ENCODE results near the gene ALG1. TPM values are rescaled to one million over a fixed set of nuclear protein-coding genes. Genes with fewer than 3 reads are reported as not detected.

ALG1 gene
- total RNA-seq, 1 experiment from 2014 or later, result 31.4 TPM

DNA sequence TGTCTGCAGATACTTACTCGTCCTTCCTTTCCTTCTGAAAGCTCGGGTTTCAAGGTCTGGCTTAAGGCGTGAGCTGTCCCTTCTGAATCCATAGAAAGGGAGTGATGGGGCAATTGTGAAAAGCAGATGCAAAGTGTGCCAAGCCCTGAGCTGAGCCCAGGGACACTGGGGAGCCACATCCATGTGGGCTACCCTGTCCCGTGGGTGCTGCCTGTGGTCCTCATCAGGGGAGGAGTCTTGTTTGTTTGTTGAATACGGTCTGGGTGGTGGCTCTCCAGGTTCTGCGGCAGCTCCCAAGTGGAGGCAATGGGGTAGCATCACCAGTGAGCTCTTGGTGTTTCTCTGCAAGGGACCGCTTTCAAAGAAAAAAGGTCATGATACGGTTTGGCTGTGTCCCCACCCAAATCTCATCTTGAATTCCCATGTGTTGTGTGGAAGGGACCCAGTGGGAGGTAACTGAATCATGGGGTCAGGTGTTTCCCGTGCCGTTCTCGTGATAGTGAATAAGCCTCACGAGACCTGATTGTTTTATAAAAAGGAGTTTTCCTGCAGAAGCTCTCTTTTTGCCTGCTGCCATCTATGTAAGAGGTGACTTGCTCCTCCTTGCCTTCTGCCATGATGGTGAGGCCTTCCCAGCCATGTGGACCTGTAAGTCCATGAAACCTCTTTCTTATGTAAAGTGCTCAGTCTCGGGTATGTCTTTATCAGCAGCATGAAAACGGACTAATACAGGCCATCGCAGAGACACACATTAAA, 1.0 kb upstream of the ALG1 start:
- peaks cover 3% of the 10 kb centered on the region; the same call in 1 of the 2 replicates for H3K27me3 Mint-ChIP-seq (ENCODE audit: low read depth)
- no peak for DNase-seq (ENCODE audit: low spot score)

More for the DNA sequence above, 1.0 kb upstream of the ALG1 start:
- H3K27ac Mint-ChIP-seq, result no peak overlapping the region
- POLR2A ChIA-PET, result no interaction called here
- no peaks in the 10 kb centered on the region for H3K9me3 Mint-ChIP-seq
- H3K36me3 Mint-ChIP-seq, result peaks cover 13% of the 10 kb centered on the region
- peaks cover 12% of the 10 kb centered on the region for H3K4me1 Mint-ChIP-seq
- ATAC-seq, result no peak
- H3K4me3 Mint-ChIP-seq, result no peak overlapping the region
- TF ChIP-seq, protein P1, sequence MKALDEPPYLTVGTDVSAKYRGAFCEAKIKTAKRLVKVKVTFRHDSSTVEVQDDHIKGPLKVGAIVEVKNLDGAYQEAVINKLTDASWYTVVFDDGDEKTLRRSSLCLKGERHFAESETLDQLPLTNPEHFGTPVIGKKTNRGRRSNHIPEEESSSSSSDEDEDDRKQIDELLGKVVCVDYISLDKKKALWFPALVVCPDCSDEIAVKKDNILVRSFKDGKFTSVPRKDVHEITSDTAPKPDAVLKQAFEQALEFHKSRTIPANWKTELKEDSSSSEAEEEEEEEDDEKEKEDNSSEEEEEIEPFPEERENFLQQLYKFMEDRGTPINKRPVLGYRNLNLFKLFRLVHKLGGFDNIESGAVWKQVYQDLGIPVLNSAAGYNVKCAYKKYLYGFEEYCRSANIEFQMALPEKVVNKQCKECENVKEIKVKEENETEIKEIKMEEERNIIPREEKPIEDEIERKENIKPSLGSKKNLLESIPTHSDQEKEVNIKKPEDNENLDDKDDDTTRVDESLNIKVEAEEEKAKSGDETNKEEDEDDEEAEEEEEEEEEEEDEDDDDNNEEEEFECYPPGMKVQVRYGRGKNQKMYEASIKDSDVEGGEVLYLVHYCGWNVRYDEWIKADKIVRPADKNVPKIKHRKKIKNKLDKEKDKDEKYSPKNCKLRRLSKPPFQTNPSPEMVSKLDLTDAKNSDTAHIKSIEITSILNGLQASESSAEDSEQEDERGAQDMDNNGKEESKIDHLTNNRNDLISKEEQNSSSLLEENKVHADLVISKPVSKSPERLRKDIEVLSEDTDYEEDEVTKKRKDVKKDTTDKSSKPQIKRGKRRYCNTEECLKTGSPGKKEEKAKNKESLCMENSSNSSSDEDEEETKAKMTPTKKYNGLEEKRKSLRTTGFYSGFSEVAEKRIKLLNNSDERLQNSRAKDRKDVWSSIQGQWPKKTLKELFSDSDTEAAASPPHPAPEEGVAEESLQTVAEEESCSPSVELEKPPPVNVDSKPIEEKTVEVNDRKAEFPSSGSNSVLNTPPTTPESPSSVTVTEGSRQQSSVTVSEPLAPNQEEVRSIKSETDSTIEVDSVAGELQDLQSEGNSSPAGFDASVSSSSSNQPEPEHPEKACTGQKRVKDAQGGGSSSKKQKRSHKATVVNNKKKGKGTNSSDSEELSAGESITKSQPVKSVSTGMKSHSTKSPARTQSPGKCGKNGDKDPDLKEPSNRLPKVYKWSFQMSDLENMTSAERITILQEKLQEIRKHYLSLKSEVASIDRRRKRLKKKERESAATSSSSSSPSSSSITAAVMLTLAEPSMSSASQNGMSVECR (CRISPR knock-in tag; IDR thresholded peaks at IDR 0.05; ENCODE audit: borderline replicate concordance), result no peak
- TF ChIP-seq ELF4 (CRISPR knock-in tag; IDR thresholded peaks at IDR 0.05; ENCODE audit: low read depth) (no peak), RORB (CRISPR knock-in tag; IDR thresholded peaks at IDR 0.05) (no peak), ZNF671 (CRISPR knock-in tag; IDR thresholded peaks at IDR 0.05) (no peak), ZNF219 (CRISPR knock-in tag; IDR thresholded peaks at IDR 0.05; ENCODE audit: borderline replicate concordance) (no peak), SOX15 (CRISPR knock-in tag; IDR thresholded peaks at IDR 0.05) (no peak), ZNF121 (CRISPR knock-in tag; IDR thresholded peaks at IDR 0.05) (no peak), ZNF396 (CRISPR knock-in tag; IDR thresholded peaks at IDR 0.05; ENCODE audit: borderline replicate concordance) (no peak)
- TF ChIP-seq, protein P2, sequence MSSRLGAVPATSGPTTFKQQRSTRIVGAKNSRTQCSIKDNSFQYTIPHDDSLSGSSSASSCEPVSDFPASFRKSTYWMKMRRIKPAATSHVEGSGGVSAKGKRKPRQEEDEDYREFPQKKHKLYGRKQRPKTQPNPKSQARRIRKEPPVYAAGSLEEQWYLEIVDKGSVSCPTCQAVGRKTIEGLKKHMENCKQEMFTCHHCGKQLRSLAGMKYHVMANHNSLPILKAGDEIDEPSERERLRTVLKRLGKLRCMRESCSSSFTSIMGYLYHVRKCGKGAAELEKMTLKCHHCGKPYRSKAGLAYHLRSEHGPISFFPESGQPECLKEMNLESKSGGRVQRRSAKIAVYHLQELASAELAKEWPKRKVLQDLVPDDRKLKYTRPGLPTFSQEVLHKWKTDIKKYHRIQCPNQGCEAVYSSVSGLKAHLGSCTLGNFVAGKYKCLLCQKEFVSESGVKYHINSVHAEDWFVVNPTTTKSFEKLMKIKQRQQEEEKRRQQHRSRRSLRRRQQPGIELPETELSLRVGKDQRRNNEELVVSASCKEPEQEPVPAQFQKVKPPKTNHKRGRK (CRISPR knock-in tag; IDR thresholded peaks at IDR 0.05; ENCODE audit: borderline replicate concordance), result no peak
- TF ChIP-seq, protein P3, sequence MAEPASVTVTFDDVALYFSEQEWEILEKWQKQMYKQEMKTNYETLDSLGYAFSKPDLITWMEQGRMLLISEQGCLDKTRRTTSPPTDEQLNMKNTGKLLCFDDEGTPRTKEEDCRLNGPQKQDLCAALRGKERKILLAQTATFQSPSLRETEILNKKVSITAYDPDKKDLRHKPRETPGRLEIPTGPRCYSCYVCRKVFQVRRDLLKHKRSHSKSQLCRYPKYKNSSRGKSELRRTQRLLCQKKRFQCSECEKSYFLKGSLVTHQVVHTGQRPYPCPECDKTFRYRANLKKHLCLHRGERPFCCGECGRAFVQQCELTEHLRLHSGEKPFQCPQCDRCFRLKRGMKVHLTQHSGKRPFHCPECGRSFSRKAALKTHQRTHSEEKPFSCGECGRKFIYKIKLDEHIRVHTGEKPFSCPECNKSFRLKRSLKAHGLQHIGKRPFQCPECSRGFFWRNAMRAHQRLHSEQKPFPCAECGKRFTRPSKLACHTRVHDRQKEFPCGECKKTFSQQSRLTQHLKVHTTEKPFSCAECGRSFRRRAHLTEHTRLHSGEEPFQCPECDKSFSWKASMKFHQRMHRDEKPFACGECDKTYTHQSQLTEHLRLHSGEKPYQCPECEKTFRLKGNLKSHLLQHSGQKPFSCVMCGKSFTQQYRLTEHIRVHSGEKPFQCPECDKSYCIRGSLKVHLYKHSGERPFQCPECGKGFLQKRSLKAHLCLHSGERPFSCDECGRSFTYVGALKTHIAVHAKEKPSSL (CRISPR knock-in tag; conservative IDR thresholded peaks at IDR 0.05), result no peak
- TF ChIP-seq, protein P4, sequence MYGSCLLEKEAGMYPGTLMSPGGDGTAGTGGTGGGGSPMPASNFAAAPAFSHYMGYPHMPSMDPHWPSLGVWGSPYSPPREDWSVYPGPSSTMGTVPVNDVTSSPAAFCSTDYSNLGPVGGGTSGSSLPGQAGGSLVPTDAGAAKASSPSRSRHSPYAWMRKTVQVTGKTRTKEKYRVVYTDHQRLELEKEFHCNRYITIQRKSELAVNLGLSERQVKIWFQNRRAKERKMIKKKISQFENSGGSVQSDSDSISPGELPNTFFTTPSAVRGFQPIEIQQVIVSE (CRISPR knock-in tag; IDR thresholded peaks at IDR 0.05; ENCODE audit: borderline replicate concordance), result no peak
- TF ChIP-seq, protein P5, sequence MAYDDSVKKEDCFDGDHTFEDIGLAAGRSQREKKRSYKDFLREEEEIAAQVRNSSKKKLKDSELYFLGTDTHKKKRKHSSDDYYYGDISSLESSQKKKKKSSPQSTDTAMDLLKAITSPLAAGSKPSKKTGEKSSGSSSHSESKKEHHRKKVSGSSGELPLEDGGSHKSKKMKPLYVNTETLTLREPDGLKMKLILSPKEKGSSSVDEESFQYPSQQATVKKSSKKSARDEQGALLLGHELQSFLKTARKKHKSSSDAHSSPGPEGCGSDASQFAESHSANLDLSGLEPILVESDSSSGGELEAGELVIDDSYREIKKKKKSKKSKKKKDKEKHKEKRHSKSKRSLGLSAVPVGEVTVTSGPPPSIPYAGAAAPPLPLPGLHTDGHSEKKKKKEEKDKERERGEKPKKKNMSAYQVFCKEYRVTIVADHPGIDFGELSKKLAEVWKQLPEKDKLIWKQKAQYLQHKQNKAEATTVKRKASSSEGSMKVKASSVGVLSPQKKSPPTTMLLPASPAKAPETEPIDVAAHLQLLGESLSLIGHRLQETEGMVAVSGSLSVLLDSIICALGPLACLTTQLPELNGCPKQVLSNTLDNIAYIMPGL (CRISPR knock-in tag; IDR thresholded peaks at IDR 0.05), result no peak
- TF ChIP-seq, protein P6, sequence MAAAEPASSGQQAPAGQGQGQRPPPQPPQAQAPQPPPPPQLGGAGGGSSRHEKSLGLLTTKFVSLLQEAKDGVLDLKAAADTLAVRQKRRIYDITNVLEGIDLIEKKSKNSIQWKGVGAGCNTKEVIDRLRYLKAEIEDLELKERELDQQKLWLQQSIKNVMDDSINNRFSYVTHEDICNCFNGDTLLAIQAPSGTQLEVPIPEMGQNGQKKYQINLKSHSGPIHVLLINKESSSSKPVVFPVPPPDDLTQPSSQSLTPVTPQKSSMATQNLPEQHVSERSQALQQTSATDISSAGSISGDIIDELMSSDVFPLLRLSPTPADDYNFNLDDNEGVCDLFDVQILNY (CRISPR knock-in tag; IDR thresholded peaks at IDR 0.05), result no peak
- TF ChIP-seq, protein P7, sequence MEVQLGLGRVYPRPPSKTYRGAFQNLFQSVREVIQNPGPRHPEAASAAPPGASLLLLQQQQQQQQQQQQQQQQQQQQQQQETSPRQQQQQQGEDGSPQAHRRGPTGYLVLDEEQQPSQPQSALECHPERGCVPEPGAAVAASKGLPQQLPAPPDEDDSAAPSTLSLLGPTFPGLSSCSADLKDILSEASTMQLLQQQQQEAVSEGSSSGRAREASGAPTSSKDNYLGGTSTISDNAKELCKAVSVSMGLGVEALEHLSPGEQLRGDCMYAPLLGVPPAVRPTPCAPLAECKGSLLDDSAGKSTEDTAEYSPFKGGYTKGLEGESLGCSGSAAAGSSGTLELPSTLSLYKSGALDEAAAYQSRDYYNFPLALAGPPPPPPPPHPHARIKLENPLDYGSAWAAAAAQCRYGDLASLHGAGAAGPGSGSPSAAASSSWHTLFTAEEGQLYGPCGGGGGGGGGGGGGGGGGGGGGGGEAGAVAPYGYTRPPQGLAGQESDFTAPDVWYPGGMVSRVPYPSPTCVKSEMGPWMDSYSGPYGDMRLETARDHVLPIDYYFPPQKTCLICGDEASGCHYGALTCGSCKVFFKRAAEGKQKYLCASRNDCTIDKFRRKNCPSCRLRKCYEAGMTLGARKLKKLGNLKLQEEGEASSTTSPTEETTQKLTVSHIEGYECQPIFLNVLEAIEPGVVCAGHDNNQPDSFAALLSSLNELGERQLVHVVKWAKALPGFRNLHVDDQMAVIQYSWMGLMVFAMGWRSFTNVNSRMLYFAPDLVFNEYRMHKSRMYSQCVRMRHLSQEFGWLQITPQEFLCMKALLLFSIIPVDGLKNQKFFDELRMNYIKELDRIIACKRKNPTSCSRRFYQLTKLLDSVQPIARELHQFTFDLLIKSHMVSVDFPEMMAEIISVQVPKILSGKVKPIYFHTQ (CRISPR knock-in tag; IDR thresholded peaks at IDR 0.05), result no peak
- CTCF ChIA-PET, result interaction anchor here (1.0 kb wide), 1 partner anchor 14 kb away, joined by 4 read pairs; no protein-coding TSS in a partner anchor
